Neuronal stem cell (in vitro differentiated cells): ENCODE results near the gene SLC25A15.
"Not testable (repeated sequence)": the region's sequence is repeated elsewhere in the genome, so short reads cannot be mapped to it uniquely, and the experiment has no call there.

Experiments used
- DNase-seq: peaks from one replicate; pipeline ENCODE4 v3.0.0-alpha.2; 2013; ENCODE audit warnings: low spot score
- H2AFZ ChIP-seq: one replicate; pipeline ENCODE4 v1.6.1; 2013; ENCODE audit warnings: mild to moderate bottlenecking, low read length, inconsistent platforms
- H2AK5ac ChIP-seq: 2 replicates; pipeline ENCODE4 v1.6.1; 2013; ENCODE audit warnings: low read depth, mild to moderate bottlenecking, inconsistent platforms, low read length, moderate library complexity, mixed read lengths
- H2BK120ac ChIP-seq: 2 replicates; pipeline ENCODE4 v1.6.1; 2013; ENCODE audit warnings: low read depth, mild to moderate bottlenecking, inconsistent platforms, low read length, moderate library complexity, mixed read lengths
- H2BK12ac ChIP-seq: one replicate; pipeline ENCODE4 v1.6.1; 2013; ENCODE audit warnings: low read length, inconsistent platforms
- H2BK15ac ChIP-seq: 2 replicates; pipeline ENCODE4 v1.6.1; 2013; ENCODE audit warnings: mild to moderate bottlenecking, low read length, inconsistent platforms, mixed read lengths
- H2BK5ac ChIP-seq: one replicate; pipeline ENCODE4 v1.6.1; 2013; ENCODE audit warnings: inconsistent platforms, mild to moderate bottlenecking, low read length, moderate library complexity
- H3K14ac ChIP-seq: one replicate; pipeline ENCODE4 v1.6.1; 2013; ENCODE audit warnings: low read length, inconsistent platforms
- H3K18ac ChIP-seq: 2 replicates; pipeline ENCODE4 v1.6.1; 2013; ENCODE audit warnings: low read length, inconsistent platforms
- H3K23ac ChIP-seq: 2 replicates; pipeline ENCODE4 v1.6.1; 2013; ENCODE audit warnings: low read depth, mild to moderate bottlenecking, mixed read lengths, low read length, inconsistent platforms; ENCODE audit not compliant: poor library complexity
- H3K27ac ChIP-seq: replicated peaks from 3 replicates; pipeline ENCODE4 v1.5.1; 2013; ENCODE audit warnings: low read length, inconsistent platforms
- H3K27me3 ChIP-seq, 3 experiments: 2 replicates each; pipeline ENCODE4 v1.6.1; 2013; ENCODE audit warnings: low read length in 3 of 3, mild to moderate bottlenecking in 2 of 3, inconsistent platforms in 1 of 3, low read depth in 1 of 3, mixed read lengths in 1 of 3, moderate library complexity in 1 of 3; ENCODE audit not compliant: control insufficient read depth in 3 of 3, insufficient read depth in 3 of 3
- H3K36me3 ChIP-seq, 2 donors: replicated peaks in 1 of 2; 2 replicates each; pipeline ENCODE4 v1.6.1; 2013; ENCODE audit warnings: low read length in 2 of 2; ENCODE audit not compliant: control insufficient read depth in 2 of 2, insufficient read depth in 2 of 2
- H3K4ac ChIP-seq: 2 replicates; pipeline ENCODE4 v1.6.1; 2013; ENCODE audit warnings: inconsistent platforms, mild to moderate bottlenecking, low read length, moderate library complexity
- H3K4me1 ChIP-seq, 2 donors: 1 replicate in 1 of 2; 2 replicates in 1 of 2; pipeline ENCODE4 v1.6.1; 2013; ENCODE audit warnings: low read length in 2 of 2, low read depth in 1 of 2; ENCODE audit not compliant: control insufficient read depth in 2 of 2, insufficient read depth in 1 of 2
- H3K4me2 ChIP-seq: one replicate; pipeline ENCODE4 v1.6.1; 2013; ENCODE audit warnings: mild to moderate bottlenecking, low read length, inconsistent platforms; ENCODE audit not compliant: insufficient read depth, poor library complexity, severe bottlenecking
- H3K4me3 ChIP-seq, 2 donors: 2 replicates each; pipeline ENCODE4 v1.5.1; 2013; ENCODE audit warnings: low read length in 2 of 2, mild to moderate bottlenecking in 2 of 2, inconsistent platforms in 1 of 2, moderate library complexity in 1 of 2
- H3K79me1 ChIP-seq: one replicate; pipeline ENCODE4 v1.6.1; 2013; ENCODE audit warnings: low read depth, mild to moderate bottlenecking, inconsistent platforms, low read length, moderate library complexity
- H3K9ac ChIP-seq: one replicate; pipeline ENCODE4 v1.6.1; 2013; ENCODE audit warnings: mild to moderate bottlenecking, low read depth, low read length, inconsistent platforms; ENCODE audit not compliant: poor library complexity
- H3K9me3 ChIP-seq, 2 donors: replicated peaks in 1 of 2; 2 replicates each; pipeline versions ENCODE3 to v1.6.1; 2013; ENCODE audit warnings: low read length in 2 of 2, mild to moderate bottlenecking in 2 of 2, inconsistent platforms in 1 of 2, low read depth in 1 of 2, mixed read lengths in 1 of 2, moderate library complexity in 1 of 2; ENCODE audit not compliant: control insufficient read depth in 2 of 2, insufficient read depth in 1 of 2
- H4K8ac ChIP-seq: one replicate; pipeline ENCODE4 v1.6.1; 2013; ENCODE audit warnings: low read depth, mild to moderate bottlenecking, inconsistent platforms, low read length, moderate library complexity
- H4K91ac ChIP-seq: one replicate; pipeline ENCODE4 v1.6.1; 2013; ENCODE audit warnings: low read length, low read depth, mild to moderate bottlenecking, inconsistent platforms; ENCODE audit not compliant: poor library complexity
- WGBS, 2 donors: extraction: QIAGEN DNeasy Blood & Tissue Kit; methylation state at CpG; one replicate each; pipeline ENCODE4 v1.1.7; 2013; ENCODE audit warnings: missing lambda C conversion rate in 2 of 2, mixed read lengths in 1 of 2; ENCODE audit not compliant: insufficient read length in 2 of 2, insufficient replicate concordance in 1 of 2; ENCODE audit errors: extremely low coverage in 2 of 2; 5-methylcytosine and 5-hydroxymethylcytosine counted together

The SLC25A15 gene

DNA sequence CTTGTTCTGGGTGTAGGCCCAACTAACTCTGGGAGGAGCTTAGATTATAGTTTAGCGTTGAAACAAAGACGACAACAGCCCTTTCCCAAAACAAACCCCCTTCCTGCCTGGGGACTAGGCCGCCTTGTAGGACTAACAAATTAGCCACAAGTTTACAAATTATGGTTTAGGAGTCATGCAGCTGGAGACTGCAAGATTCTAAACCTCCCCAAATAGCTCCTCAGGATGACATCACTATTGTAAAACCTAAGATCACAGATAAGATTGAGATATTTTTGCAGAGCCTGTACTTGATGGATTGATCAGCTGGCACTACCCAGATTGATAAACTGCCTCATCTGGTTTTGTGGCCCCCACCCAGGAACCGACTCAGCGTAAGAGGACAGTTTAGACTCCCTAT is 2.3 kb upstream of the SLC25A15 start:
- H2AK5ac ChIP-seq, result no peak overlapping the region
- H3K4ac ChIP-seq, result no peak overlapping the region
- no peak overlapping the region for H3K14ac ChIP-seq
- no peak overlapping the region for H3K4me3 ChIP-seq
- H3K27me3 ChIP-seq, result no peaks in the 10 kb centered on the region
- H3K9ac ChIP-seq, result no peak overlapping the region
- no CpG with 5 or more reads among the region's 5 CpGs for WGBS, 2 donors
- H3K23ac ChIP-seq, result no peak overlapping the region
- no peak overlapping the region for H2BK12ac ChIP-seq
- H4K91ac ChIP-seq, result no peak overlapping the region
- H3K79me1 ChIP-seq, result peaks cover 6% of the 10 kb centered on the region
- no peak overlapping the region for H2AFZ ChIP-seq
- peaks cover 0 to 2% of the 10 kb centered on the region in 2 donors for H3K4me1 ChIP-seq
- no peak for DNase-seq
- H2BK5ac ChIP-seq, result no peak overlapping the region
- no peaks in the 10 kb centered on the region for H3K9me3 ChIP-seq
- H2BK15ac ChIP-seq, result no peak overlapping the region
- no peak overlapping the region for H4K8ac ChIP-seq
- no peak overlapping the region for H3K18ac ChIP-seq
- no peak overlapping the region for H3K4me2 ChIP-seq
- H2BK120ac ChIP-seq, result no peak overlapping the region
- peaks cover 0 to 4% of the 10 kb centered on the region in 2 donors for H3K36me3 ChIP-seq
- H3K27ac ChIP-seq, result no peak overlapping the region

- peak overlapping the region; percentile 95 for H3K18ac ChIP-seq
- H2BK5ac ChIP-seq, H2BK15ac ChIP-seq, H3K27me3 ChIP-seq, H4K91ac ChIP-seq, H2BK12ac ChIP-seq, H3K14ac ChIP-seq, H3K4me1 ChIP-seq, DNase-seq, H2AK5ac ChIP-seq, H3K79me1 ChIP-seq, H3K4ac ChIP-seq, H3K9me3 ChIP-seq, H2BK120ac ChIP-seq: not testable (repeated sequence)
- H3K4me3 ChIP-seq, result peak overlapping the region; percentile 84 to 95
- no CpG with 5 or more reads among the region's 18 CpGs for WGBS, 2 donors
- H4K8ac ChIP-seq, result peak overlapping the region; percentile 17
- peak overlapping the region; percentile 83 for H3K27ac ChIP-seq
- H3K36me3 ChIP-seq, result peaks cover 3 to 15% of the 10 kb centered on the region in 2 donors
- peak overlapping the region; percentile 98 for H3K23ac ChIP-seq
- H2AFZ ChIP-seq, result peak overlapping the region; percentile 100
- peak overlapping the region; percentile 80 for H3K4me2 ChIP-seq
- H3K9ac ChIP-seq, result peak overlapping the region; percentile 98
These were observed 704 bp upstream of the SLC25A15 start for GRCh38 chr13:40788540-40789274.

DNA sequence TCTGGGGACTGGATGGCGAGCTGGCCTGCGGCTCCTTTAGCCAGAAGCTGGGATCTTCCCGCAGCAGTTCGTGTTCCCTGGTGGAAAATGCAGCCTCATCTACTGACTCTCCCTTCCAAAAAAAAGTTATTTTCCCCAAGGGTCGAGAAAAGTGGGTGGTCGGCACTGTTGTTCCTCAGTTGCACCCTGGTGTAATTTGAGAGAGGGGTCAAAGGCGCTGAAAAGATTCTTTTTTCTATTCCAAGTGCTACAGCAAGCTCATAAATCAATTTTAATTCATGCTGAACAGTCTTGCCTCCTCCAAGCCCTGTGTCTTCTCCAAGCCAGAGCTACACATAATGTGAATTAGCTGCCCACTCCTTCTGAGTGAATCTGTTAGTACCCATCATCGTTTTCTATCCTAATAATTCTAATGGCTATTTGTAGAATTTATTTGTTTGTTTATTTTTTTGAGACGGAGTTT is 774 bp downstream of the SLC25A15 start:
- peaks cover 2% of the 10 kb centered on the region in 2 donors for H3K4me1 ChIP-seq
- H3K4me2 ChIP-seq, result peak overlapping the region; percentile 80
- DNase-seq, result no peak

GRCh38 chr13:40792284-40793051 is 3.1 kb downstream of the SLC25A15 start:
- Histone ChIP-seq H2BK5ac (no peak overlapping the region), H3K27me3 (no peaks in the 10 kb centered on the region), H3K14ac (no peak overlapping the region), H2BK12ac (no peak overlapping the region), H3K4me1 (peaks cover 2 to 4% of the 10 kb centered on the region in 2 donors), H3K9me3 (no peaks in the 10 kb centered on the region), H3K4me2 (no peak overlapping the region), H2BK120ac (no peak overlapping the region), H4K91ac (no peak overlapping the region), H2BK15ac (no peak overlapping the region), H3K9ac (no peak overlapping the region), H3K27ac (no peak overlapping the region), H4K8ac (no peak overlapping the region), H2AK5ac (no peak overlapping the region), H2AFZ (no peak overlapping the region), H3K4me3 (no peak overlapping the region), H3K18ac (no peak overlapping the region), H3K23ac (no peak overlapping the region), H3K4ac (no peak overlapping the region), H3K36me3 (peaks cover 13 to 50% of the 10 kb centered on the region in 2 donors), H3K79me1 (peaks cover 6% of the 10 kb centered on the region)
- no CpG with 5 or more reads among the region's 10 CpGs for WGBS, 2 donors
- DNase-seq, result no peak

More for the DNA sequence above, 774 bp downstream of the SLC25A15 start:
- Histone ChIP-seq H2BK15ac (no peak overlapping the region), H3K36me3 (peaks cover 6 to 29% of the 10 kb centered on the region in 2 donors), H3K14ac (peak overlapping the region; percentile 71), H3K9ac (peak overlapping the region; percentile 98), H2BK12ac (no peak overlapping the region), H3K23ac (no peak overlapping the region), H3K4me3 (peak overlapping the region; percentile 84 to 95), H4K8ac (no peak overlapping the region), H2BK5ac (peak overlapping the region; percentile 87), H3K18ac (peak overlapping the region; percentile 97), H3K4ac (no peak overlapping the region), H3K27me3 (no peaks in the 10 kb centered on the region), H2AK5ac (peak overlapping the region; percentile 81), H2BK120ac (no peak overlapping the region), H2AFZ (peak overlapping the region; percentile 100), H4K91ac (no peak overlapping the region), H3K79me1 (peaks cover 6% of the 10 kb centered on the region), H3K27ac (peak overlapping the region; percentile 83), H3K9me3 (no peaks in the 10 kb centered on the region)
- WGBS, 2 donors, result no CpG with 5 or more reads among the region's 9 CpGs
